Mucosa of rectum (tissue), 2 donors: ENCODE data around the gene ACRV1.

Experiments
- H3K27ac ChIP-seq, 2 donors: one replicate each; pipeline ENCODE4 v1.7.0; 2013; ENCODE audit warnings: inconsistent platforms in 2 of 2, low read depth in 2 of 2, low read length in 2 of 2
- H3K27me3 ChIP-seq, 2 donors: one replicate each; pipeline ENCODE4 v1.7.0; 2013; ENCODE audit warnings: low read length in 2 of 2; ENCODE audit not compliant: control insufficient read depth in 2 of 2, insufficient read depth in 2 of 2
- H3K36me3 ChIP-seq, 2 donors: one replicate each; pipeline ENCODE4 v1.7.0; 2013; ENCODE audit warnings: low read length in 2 of 2; ENCODE audit not compliant: control insufficient read depth in 2 of 2, insufficient read depth in 2 of 2
- H3K4me1 ChIP-seq, 2 donors: one replicate each; pipeline ENCODE4 v1.7.0; 2013; ENCODE audit warnings: low read length in 2 of 2, mild to moderate bottlenecking in 1 of 2; ENCODE audit not compliant: control insufficient read depth in 2 of 2, insufficient read depth in 2 of 2
- H3K4me3 ChIP-seq, 2 donors: one replicate each; pipeline ENCODE4 v1.7.0; 2013; ENCODE audit warnings: low read length in 2 of 2
- H3K9ac ChIP-seq, 2 donors: one replicate each; pipeline ENCODE4 v1.7.0; 2013; ENCODE audit warnings: low read length in 2 of 2, low read depth in 1 of 2, mild to moderate bottlenecking in 1 of 2
- H3K9me3 ChIP-seq, 2 donors: one replicate each; pipeline ENCODE4 v1.7.0; 2013; ENCODE audit warnings: low read length in 2 of 2; ENCODE audit not compliant: control insufficient read depth in 2 of 2
- donor health status: healthy.
- donor health status: Normal muscosa, but diverticular disease.

The ACRV1 gene

GRCh38 chr11:125624756-125625213 is 55.9 kb downstream of the ACRV1 start, which contains the start of gene CHEK1:
TSS of gene CHEK1 (plus strand) at chr11:125625163. CDS start at chr11:125626769, 1,606 bp downstream.
- peaks cover 9 to 13% of the 10 kb centered on the region in 2 donors for H3K4me1 ChIP-seq
- H3K9me3 ChIP-seq = no peaks in the 10 kb centered on the region
- H3K4me3 ChIP-seq = peak within 1 kb of the TSS; percentile 80 to 92
- no peaks in the 10 kb centered on the region for H3K27me3 ChIP-seq
- H3K27ac ChIP-seq = peak within 1 kb of the TSS; percentile 94 to 98
- peaks cover 17% of the 10 kb centered on the region in 2 donors for H3K36me3 ChIP-seq
- peak within 1 kb of the TSS; percentile 89 to 90 for H3K9ac ChIP-seq

- Histone ChIP-seq H3K36me3 (peaks cover 31 to 32% of the 10 kb centered on the region in 2 donors), H3K4me1 (peaks cover 9 to 13% of the 10 kb centered on the region in 2 donors), H3K4me3 (no peak overlapping the region), H3K27ac (no peak overlapping the region), H3K9ac (no peak overlapping the region), H3K27me3 (no peaks in the 10 kb centered on the region), H3K9me3 (no peaks in the 10 kb centered on the region)
Observed at GRCh38 chr11:125623064-125623463, 57.6 kb downstream of the ACRV1 start.

GRCh38 chr11:125621995-125622394 is 58.7 kb downstream of the ACRV1 start:
- peaks cover 9 to 10% of the 10 kb centered on the region in 2 donors for H3K4me1 ChIP-seq
- H3K27ac ChIP-seq = no peak overlapping the region
- peaks cover 40 to 42% of the 10 kb centered on the region in 2 donors for H3K36me3 ChIP-seq
- H3K9ac ChIP-seq = no peak overlapping the region
- H3K9me3 ChIP-seq = no peaks in the 10 kb centered on the region
- H3K27me3 ChIP-seq = no peaks in the 10 kb centered on the region
- no peak overlapping the region for H3K4me3 ChIP-seq
